Common myeloid progenitor, CD34-positive (primary cell): ENCODE data around the gene TMEM117.
A peak's percentile ranks its signal among the peaks of the same experiment; 100 is the strongest.

ENCODE experiments used
- CTCF ChIA-PET: fragments of 350-600 bp; sonication (Branson Sonifier 250); formaldehyde crosslinking; loops from one replicate; lab custom pipeline; 2021; ENCODE audit warnings: antibody characterized with exemption; lab: Charles Lee
- POLR2A ChIA-PET: fragments of 350-600 bp; sonication (Branson Sonifier 250); formaldehyde crosslinking; loops from one replicate; lab custom pipeline; 2021; ENCODE audit warnings: antibody characterized with exemption; lab: Charles Lee
- DNase-seq, 3 donors: peaks; one replicate each; pipeline versions ENCODE4 v3.0.0 to v3.0.0-alpha.2; 2013
- H3K27ac ChIP-seq, 2 experiments: 1 replicate in 1 of 2; 2 replicates in 1 of 2; pipeline ENCODE4 v1.7.0; 2013; ENCODE audit warnings: inconsistent platforms in 2 of 2, low read length in 2 of 2, mild to moderate bottlenecking in 2 of 2, low read depth in 1 of 2, moderate library complexity in 1 of 2; ENCODE audit not compliant: severe bottlenecking in 2 of 2, insufficient read depth in 1 of 2, poor library complexity in 1 of 2
- H3K27me3 ChIP-seq, 5 experiments: replicated peaks in 2 of 5; 1 replicate in 3 of 5; 2 replicates in 2 of 5; pipeline versions ENCODE4 v1.6.1 to v1.7.0; 2013; ENCODE audit warnings: low read length in 4 of 5, mild to moderate bottlenecking in 2 of 5, moderate library complexity in 2 of 5, inconsistent platforms in 1 of 5; ENCODE audit not compliant: insufficient read depth in 5 of 5, control insufficient read depth in 4 of 5
- H3K36me3 ChIP-seq, 4 experiments: 1 replicate in 2 of 4; 2 replicates in 2 of 4; pipeline versions ENCODE4 v1.6.1 to v1.7.0; 2013; ENCODE audit warnings: low read length in 3 of 4, control low read depth in 1 of 4, mild to moderate bottlenecking in 1 of 4; ENCODE audit not compliant: control insufficient read depth in 4 of 4, insufficient read depth in 4 of 4
- H3K4me1 ChIP-seq, 4 experiments: 1 replicate in 3 of 4; 2 replicates in 1 of 4; pipeline versions ENCODE4 v1.6.1 to v1.7.1; 2013; ENCODE audit warnings: low read length in 3 of 4, mild to moderate bottlenecking in 3 of 4, control low read depth in 1 of 4, inconsistent platforms in 1 of 4, moderate library complexity in 1 of 4; ENCODE audit not compliant: control insufficient read depth in 4 of 4, insufficient read depth in 4 of 4; ENCODE audit errors: control extremely low read depth in 1 of 4
- H3K4me3 ChIP-seq, 7 experiments: 1 replicate in 4 of 7; 2 replicates in 3 of 7; pipeline versions ENCODE4 v1.5.1 to v1.7.0; 2013; ENCODE audit warnings: mild to moderate bottlenecking in 7 of 7, low read length in 6 of 7, moderate library complexity in 6 of 7, inconsistent platforms in 2 of 7, low read depth in 2 of 7, control low read depth in 1 of 7; ENCODE audit not compliant: insufficient read depth in 4 of 7, control insufficient read depth in 1 of 7; ENCODE audit errors: extremely low read depth in 1 of 7
- H3K9me3 ChIP-seq, 5 experiments: 1 replicate in 4 of 5; 2 replicates in 1 of 5; pipeline versions ENCODE4 v1.6.1 to v1.7.1; 2013; ENCODE audit warnings: low read length in 4 of 5, mild to moderate bottlenecking in 2 of 5, inconsistent platforms in 1 of 5, low read depth in 1 of 5, moderate library complexity in 1 of 5; ENCODE audit not compliant: control insufficient read depth in 4 of 5, insufficient read depth in 2 of 5; ENCODE audit errors: control extremely low read depth in 1 of 5
- WGBS: methylation state at CpG from one replicate; pipeline ENCODE4 v1.1.5; 2013; ENCODE audit not compliant: insufficient coverage; 5-methylcytosine and 5-hydroxymethylcytosine counted together

Gene TMEM117

DNA sequence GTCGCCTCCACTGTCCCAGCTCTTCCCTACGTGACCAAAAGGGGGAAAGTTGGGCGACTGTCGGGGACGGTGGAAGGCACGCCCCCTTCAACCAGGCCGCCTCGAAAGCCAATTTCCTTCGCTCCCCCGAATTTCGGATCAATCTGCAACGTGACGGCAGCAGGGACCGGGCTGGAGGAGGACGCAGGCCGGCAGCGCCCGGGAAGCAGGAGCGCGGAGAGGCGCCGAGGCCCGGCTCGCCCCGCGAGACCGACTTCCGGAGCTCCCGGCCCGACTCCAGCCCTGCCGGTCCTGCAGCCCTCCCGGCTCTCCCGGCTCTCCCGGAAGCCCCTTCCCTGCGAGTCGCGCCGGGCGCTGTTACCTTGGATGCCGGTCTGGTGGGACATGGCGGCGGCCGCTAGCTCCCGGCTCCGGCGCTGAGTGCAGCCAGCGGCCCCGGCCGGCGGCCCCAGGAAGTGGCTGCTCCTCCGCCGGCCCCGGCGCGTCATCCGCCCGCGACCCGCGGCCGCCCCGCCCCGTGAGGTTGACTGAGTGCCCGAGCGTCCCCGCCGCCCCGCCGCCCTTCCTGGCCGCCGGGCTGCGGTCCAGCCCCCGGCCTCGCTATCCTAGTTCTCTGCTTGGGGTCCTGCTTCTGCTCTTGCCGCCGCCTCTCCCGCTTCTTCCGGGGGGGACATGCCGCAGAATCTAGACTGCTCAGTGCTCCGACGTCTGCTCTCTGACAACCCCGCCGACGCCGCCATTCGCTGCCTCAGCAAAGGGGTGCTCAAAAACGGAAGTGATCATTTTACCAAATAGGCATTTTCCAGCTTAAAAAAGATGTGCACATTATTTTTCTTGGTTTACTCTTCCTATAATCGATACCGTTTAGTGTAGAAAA is 29.8 kb upstream of the TMEM117 start, which contains the start of gene TWF1:
TSS of gene TWF1 (minus strand) at position 458 of the 877 bp plus-strand sequence. CDS start at position 386, 72 bp downstream.
- CTCF ChIA-PET = interaction anchor here (0.6 to 3.4 kb wide), 13 partner anchors 10 to 145 kb away, joined by 3 to 21 read pairs (median 4); partner anchors contain the start of gene TMEM117

DNA sequence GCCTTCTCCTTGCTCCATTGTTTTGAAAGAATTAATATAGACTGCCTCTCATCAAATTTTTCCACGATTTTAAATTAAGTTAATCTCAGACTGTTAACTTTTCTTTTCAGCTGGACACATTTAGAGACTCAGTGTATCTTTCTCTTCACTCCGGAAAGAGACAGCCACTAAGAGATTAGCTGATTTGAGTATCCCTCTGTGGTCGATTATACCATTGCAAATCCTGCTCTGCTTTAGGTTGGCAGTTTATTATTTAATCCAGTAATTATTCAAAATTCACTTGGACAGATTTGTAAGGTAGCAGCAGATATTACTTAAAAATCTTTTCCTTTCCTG is 29.2 kb upstream of the TMEM117 start:
- POLR2A ChIA-PET = interaction anchor here (1.1 kb wide), 1 partner anchor 29 kb away, joined by 3 read pairs; the partner anchor contains the start of gene TMEM117
- Histone ChIP-seq H3K27ac (peak overlapping the region; percentile 92 to 97), H3K4me1 (peaks cover 8 to 21% (median 19%) of the 10 kb centered on the region in 4 experiments), H3K36me3 (peaks cover 0 to 7% (median 2%) of the 10 kb centered on the region in 4 experiments), H3K4me3 (peak overlapping the region in 6 of 7 experiments; percentile 79 to 98 (median 96)), H3K27me3 (no peaks in the 10 kb centered on the region), H3K9me3 (no peaks in the 10 kb centered on the region)
- CTCF ChIA-PET = interaction anchor here (0.7 to 3.4 kb wide), 9 partner anchors 11 to 76 kb away, joined by 3 to 21 read pairs (median 6); partner anchors contain the start of gene TMEM117
- WGBS = no CpG with 5 or more reads among the region's 3 CpGs
- no peak for DNase-seq

More for the DNA sequence above, 29.8 kb upstream of the TMEM117 start, which contains the start of gene TWF1:
- Histone ChIP-seq H3K27me3 (no peaks in the 10 kb centered on the region), H3K9me3 (no peaks in the 10 kb centered on the region), H3K4me1 (peaks cover 8 to 21% (median 19%) of the 10 kb centered on the region in 4 experiments), H3K36me3 (peaks cover 2 to 9% (median 6%) of the 10 kb centered on the region in 4 experiments), H3K27ac (peak within 1 kb of the TSS; percentile 92 to 97), H3K4me3 (peak within 1 kb of the TSS; percentile 79 to 99 (median 97))
- DNase-seq = peak; percentile 80 to 91 (median 84)
- POLR2A ChIA-PET = interaction anchor here (0.6 to 1.1 kb wide), 2 partner anchors 30 to 45 kb away, joined by 3 read pairs; partner anchors contain the start of gene TMEM117
- WGBS = 0% methylated on average over 84 of the region's 89 CpGs

DNA sequence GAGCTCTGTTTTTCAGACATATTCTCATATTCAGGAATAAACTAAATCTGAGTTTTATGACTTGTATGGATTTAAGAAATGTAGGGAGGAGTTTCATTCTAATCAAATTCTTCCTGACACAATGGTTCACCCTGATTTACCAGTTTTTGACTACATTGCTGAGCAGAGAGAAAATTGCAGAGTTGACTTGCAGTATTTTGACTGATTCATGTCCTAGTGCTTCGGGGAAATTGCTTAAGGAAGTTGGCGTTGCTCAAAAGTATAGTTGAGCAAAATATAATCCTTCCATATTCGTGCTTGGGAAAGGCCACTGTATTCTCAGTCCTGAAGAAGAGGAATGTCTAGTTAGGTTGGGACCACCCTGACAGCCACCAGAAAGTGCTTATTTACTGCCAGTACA is 28.5 kb upstream of the TMEM117 start:
- CTCF ChIA-PET = interaction anchor here (1.5 to 3.4 kb wide), 4 partner anchors 10 to 75 kb away, joined by 4 to 21 read pairs (median 12); partner anchors contain the start of gene TMEM117
- H3K9me3 ChIP-seq = no peaks in the 10 kb centered on the region

DNA sequence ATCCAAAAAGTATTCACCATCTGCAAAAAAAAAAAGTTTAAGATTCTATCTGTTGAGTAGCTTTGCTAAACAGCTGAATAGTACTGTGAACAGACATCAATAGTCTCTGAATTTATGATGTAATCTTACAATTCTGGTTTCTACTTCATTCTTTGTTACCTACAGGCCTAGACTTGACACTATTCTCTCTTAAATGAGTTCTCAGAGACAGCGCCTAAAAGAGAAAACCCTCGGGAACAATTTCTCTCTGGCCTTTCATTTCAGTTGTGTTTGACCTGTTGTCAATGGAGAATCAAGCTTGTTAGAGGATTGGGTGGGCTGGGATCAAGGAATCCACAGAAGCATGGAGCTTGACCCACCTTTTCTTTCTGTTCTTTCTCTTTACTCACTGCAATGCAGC is 23.8 kb upstream of the TMEM117 start:
- no peaks in the 10 kb centered on the region for H3K36me3 ChIP-seq
- peaks cover 0 to 2% (median 0%) of the 10 kb centered on the region in 5 experiments for H3K27me3 ChIP-seq
- POLR2A ChIA-PET = no interaction called here
- WGBS = 100% methylated on average over 2 of the region's 2 CpGs
- DNase-seq = no peak
- H3K27ac ChIP-seq = no peak overlapping the region
- H3K4me3 ChIP-seq = no peak overlapping the region
- H3K4me1 ChIP-seq = peaks cover 1 to 5% (median 2%) of the 10 kb centered on the region in 4 experiments
- CTCF ChIA-PET = no interaction called here
- no peaks in the 10 kb centered on the region for H3K9me3 ChIP-seq

More for the DNA sequence above, 28.5 kb upstream of the TMEM117 start:
- Histone ChIP-seq H3K27ac (no peak overlapping the region), H3K4me3 (peak overlapping the region in 1 of 7 experiments; percentile 97), H3K4me1 (peaks cover 8 to 21% (median 19%) of the 10 kb centered on the region in 4 experiments), H3K36me3 (peaks cover 0 to 3% (median 2%) of the 10 kb centered on the region in 4 experiments), H3K27me3 (no peaks in the 10 kb centered on the region)
- POLR2A ChIA-PET = no interaction called here
- 82% methylated on average over 3 of the region's 3 CpGs for WGBS
- DNase-seq = no peak

DNA sequence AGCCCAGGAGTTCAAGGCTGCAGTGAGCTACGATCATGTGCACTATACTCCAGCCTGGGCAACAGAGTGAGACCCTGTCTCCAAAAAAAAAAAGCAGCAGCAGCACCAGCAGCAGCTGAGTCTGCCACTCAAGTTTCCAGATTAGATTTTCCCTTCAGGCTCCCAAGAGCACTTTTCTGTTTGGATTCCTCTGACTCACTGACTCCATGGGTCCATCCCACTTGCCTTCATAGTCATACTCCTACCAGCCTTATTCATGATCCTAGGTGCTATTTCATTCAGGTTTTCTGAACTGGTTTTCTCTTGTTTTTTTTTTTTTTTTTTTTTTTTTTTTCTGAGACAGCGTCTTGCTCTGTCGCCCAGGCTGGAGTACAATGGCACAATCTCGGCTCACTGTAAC is 23.0 kb upstream of the TMEM117 start:
- no peaks in the 10 kb centered on the region for H3K36me3 ChIP-seq
- POLR2A ChIA-PET = no interaction called here
- CTCF ChIA-PET = no interaction called here

DNA sequence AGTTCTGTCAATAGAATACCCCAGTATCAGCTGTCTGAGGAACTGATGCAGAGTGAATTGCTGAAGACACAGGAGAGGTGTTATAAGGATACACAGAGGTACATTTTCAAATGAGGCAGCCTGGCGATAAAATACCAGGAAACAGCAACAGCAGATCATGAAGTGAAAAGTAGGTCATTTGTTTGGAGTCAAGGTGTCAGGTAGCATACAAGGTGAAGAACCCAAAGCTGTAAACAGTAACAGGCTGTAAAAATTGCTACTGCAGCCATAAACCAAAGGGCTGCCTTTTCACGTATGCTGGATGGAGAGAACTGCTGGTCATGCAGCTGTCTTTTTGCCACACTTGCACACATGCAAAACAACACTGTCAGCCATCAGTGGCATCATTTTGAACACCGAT is 20.5 kb upstream of the TMEM117 start:
- H3K9me3 ChIP-seq = no peaks in the 10 kb centered on the region
- H3K27ac ChIP-seq = no peak overlapping the region
- ChIA-PET POLR2A (no interaction called here), CTCF (interaction anchor here (1.1 kb wide), 1 partner anchor 12 kb away, joined by 3 read pairs; no protein-coding TSS in a partner anchor)
- no peaks in the 10 kb centered on the region for H3K36me3 ChIP-seq
- H3K4me1 ChIP-seq = no peaks in the 10 kb centered on the region
- H3K4me3 ChIP-seq = no peak overlapping the region
- DNase-seq = no peak
- WGBS = 100% methylated on average over 2 of the region's 3 CpGs
- peaks cover 0 to 2% (median 0%) of the 10 kb centered on the region in 5 experiments for H3K27me3 ChIP-seq

More for the DNA sequence above, 23.0 kb upstream of the TMEM117 start:
- H3K4me1 ChIP-seq = no peaks in the 10 kb centered on the region
- H3K27ac ChIP-seq = no peak overlapping the region
- no peak for DNase-seq
- H3K27me3 ChIP-seq = peaks cover 0 to 2% (median 0%) of the 10 kb centered on the region in 5 experiments
- no peak overlapping the region for H3K4me3 ChIP-seq
- no peaks in the 10 kb centered on the region for H3K9me3 ChIP-seq
- WGBS = 100% methylated on average over 1 of the region's 4 CpGs
